Subcutaneous adipose tissue (tissue), 4 donors: ENCODE results near the gene LCN12. TPM values are rescaled to one million over a fixed set of nuclear protein-coding genes. Genes with fewer than 3 reads are reported as not detected.

Experiments used
- total RNA-seq, 4 donors: library from RNA; depleted of rRNA; stranded (reverse); fragments of >200 nt; gene quantifications; one replicate each; pipeline ENCODE4 v1.1.0, GENCODE V29; 2016
- TF ChIP-seq, protein P1 (sequence below): fragments of 450-650 bp; IDR thresholded peaks from one replicate; pipeline ENCODE4 v1.5.1; 2016; ENCODE audit warnings: low read depth, mild to moderate bottlenecking, control low read depth, antibody characterized with exemption, moderate library complexity

LCN12 gene
- total RNA-seq, 4 donors from 2014 or later, result not detected

GRCh38 chr9:136961279-136962065 lies 9.4 kb downstream of the LCN12 start:
- TF ChIP-seq, protein P1, sequence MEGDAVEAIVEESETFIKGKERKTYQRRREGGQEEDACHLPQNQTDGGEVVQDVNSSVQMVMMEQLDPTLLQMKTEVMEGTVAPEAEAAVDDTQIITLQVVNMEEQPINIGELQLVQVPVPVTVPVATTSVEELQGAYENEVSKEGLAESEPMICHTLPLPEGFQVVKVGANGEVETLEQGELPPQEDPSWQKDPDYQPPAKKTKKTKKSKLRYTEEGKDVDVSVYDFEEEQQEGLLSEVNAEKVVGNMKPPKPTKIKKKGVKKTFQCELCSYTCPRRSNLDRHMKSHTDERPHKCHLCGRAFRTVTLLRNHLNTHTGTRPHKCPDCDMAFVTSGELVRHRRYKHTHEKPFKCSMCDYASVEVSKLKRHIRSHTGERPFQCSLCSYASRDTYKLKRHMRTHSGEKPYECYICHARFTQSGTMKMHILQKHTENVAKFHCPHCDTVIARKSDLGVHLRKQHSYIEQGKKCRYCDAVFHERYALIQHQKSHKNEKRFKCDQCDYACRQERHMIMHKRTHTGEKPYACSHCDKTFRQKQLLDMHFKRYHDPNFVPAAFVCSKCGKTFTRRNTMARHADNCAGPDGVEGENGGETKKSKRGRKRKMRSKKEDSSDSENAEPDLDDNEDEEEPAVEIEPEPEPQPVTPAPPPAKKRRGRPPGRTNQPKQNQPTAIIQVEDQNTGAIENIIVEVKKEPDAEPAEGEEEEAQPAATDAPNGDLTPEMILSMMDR, result no peak

- TF ChIP-seq, protein P1, result no peak
Observed at GRCh38 chr9:136962163-136962562, 10.1 kb downstream of the LCN12 start.

GRCh38 chr9:136962701-136963248 lies 10.7 kb downstream of the LCN12 start:
- TF ChIP-seq, protein P1, result no peak

DNA sequence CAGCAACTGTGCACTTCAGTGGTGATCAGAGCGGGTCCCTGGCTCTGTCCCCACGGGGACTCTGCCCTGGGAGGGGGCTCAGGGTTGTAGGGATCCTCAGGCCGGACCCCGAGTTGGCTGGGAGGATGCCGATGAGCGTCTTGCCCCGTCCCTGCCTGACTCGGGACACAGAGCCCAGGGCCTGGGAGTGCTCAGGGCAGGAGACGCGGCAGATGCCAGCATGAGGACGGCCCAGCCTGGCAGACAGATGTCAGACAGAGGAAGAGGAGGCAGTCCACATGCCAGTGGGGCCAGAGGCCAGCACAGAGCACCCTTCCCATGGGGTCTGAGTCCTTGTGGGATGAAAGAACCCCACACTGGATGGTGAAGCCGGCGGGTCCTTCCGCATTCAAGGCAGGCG lies 11.3 kb downstream of the LCN12 start:
- TF ChIP-seq, protein P1, result no peak

GRCh38 chr9:136963751-136964150 lies 11.7 kb downstream of the LCN12 start:
- TF ChIP-seq, protein P1, result no peak

- TF ChIP-seq, protein P1, result no peak
Observed at GRCh38 chr9:136964171-136964689, 12.2 kb downstream of the LCN12 start.

- TF ChIP-seq, protein P1, result no peak
Observed at GRCh38 chr9:136964833-136965422, 12.9 kb downstream of the LCN12 start.
